Cardiac fibroblast (primary cell): ENCODE measurements around the gene SMARCD3.
A peak's percentile ranks its signal among the peaks of the same experiment; 100 is the strongest.

Source experiments
- DNase-seq, 2 donors: peaks; one replicate each; pipeline versions ENCODE4 v3.0.0 to v3.0.0-alpha.2; 2010; ENCODE audit warnings: low read depth in 2 of 2
- H3K4me3 ChIP-seq, 2 donors: replicated peaks in 1 of 2; 1 replicate in 1 of 2; 2 replicates in 1 of 2; pipeline ENCODE4 v1.5.1; 2011; ENCODE audit warnings: low read depth in 2 of 2, low read length in 2 of 2, mild to moderate bottlenecking in 2 of 2, moderate library complexity in 1 of 2
- CTCF ChIP-seq: IDR thresholded peaks from one replicate; pipeline ENCODE4 v1.5.1; 2011; ENCODE audit warnings: low read depth, mild to moderate bottlenecking, low read length, inconsistent platforms

SMARCD3 gene

DNA sequence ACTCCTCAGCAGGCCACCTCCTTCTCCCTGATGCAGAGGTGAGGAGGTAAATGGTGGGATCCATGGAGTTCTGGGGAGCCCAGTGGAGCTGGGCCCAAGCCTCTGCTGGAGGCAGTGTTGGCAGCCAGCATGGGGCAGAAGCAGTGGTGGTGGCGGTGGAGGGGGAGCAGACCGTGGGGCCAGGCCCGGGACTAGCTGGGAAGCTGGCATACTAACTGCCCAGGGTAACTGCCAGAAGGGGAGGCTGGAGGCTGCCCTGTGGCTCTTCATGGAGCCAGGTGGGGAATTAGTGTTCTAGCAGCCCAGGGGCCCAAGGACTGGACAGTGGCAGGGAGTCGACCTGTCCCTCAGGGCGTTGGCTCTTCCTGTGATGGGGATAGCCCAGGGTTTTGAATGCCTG lies 16.1 kb upstream of the SMARCD3 start:
- TF ChIP-seq CTCF = no peak

DNA sequence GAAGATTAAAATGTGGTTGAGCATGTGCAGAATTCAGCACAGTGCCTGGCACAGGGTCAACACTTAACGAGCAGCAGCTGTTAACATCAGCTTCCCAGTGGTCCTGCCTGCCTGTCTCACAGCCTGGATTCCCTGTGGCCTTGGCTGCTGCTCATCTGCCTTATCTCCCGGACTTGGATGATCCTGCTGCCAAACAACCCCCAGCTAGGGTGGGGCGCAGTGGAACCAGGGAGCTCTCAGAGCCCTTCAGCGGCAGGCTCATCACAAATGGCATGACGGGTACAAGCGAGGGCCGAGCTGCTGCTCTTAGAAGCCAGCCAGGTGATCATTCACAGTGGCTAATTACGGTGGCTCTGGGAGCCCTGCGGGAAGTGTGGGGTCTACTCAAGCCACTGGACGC lies 13.0 kb upstream of the SMARCD3 start:
- no peak for TF ChIP-seq CTCF
- DNase-seq = peak in 1 of 2 donors; percentile 40
- no peak overlapping the region for H3K4me3 ChIP-seq

More for the DNA sequence above, 16.1 kb upstream of the SMARCD3 start:
- H3K4me3 ChIP-seq = no peak overlapping the region
- DNase-seq = no peak

DNA sequence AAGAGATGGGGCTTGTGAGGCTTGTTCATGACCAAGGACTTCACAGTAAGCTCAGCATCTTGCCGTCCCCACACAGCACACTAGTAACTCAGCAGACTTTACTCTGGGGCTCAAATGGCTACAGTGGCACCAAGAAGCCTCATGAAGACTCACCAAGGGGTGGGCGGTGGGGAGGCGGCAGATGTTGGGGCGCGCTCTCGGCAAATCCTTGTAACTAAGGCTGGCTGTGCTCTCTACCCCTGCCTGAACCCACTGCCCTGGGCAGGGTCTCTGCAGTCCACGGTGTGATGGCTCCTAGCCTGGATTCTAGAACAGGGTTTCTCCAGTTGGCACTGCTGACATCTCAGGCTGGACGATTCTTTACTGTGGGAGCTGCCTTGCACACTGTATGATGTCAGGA lies 12.4 kb upstream of the SMARCD3 start:
- DNase-seq = no peak

GRCh38 chr7:151260471-151260870 lies 12.0 kb upstream of the SMARCD3 start:
- no peak overlapping the region for H3K4me3 ChIP-seq
- TF ChIP-seq CTCF = no peak
- no peak for DNase-seq

More for the DNA sequence above, 12.4 kb upstream of the SMARCD3 start:
- TF ChIP-seq CTCF = no peak
- no peak overlapping the region for H3K4me3 ChIP-seq

GRCh38 chr7:151257990-151258389 lies 9.5 kb upstream of the SMARCD3 start:
- no peak overlapping the region for H3K4me3 ChIP-seq
- no peak for TF ChIP-seq CTCF
- DNase-seq = no peak

DNA sequence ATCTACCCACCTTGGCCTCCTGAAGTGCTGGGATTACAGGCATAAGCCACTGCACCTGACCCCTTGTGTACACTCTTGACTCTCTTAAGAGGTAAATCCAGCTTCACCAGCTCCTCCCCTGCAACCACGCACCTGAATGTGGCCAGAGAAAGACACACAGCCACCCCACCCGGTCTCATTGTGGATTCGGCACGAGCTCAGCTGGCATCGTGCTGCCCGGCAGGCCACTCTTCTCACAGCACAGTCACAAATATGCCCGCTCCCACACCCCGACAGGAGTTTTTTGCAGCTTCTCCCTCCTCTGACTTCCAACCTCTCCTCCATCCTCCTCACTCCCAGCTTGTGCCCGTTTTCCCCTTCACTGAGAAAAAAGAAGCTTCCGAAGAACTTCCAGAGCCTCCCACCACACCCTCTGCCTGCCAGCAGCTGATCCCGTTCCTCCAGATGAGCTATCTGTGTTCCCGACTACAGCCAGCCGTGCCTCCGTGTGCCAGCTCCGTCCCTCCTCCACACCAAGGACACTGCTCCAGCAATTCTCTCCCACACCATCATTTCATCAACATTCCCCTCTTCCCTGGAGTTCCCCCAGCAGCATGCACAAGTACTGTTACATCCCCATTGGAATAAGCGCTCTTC lies 8.0 kb upstream of the SMARCD3 start:
- TF ChIP-seq CTCF = no peak

DNA sequence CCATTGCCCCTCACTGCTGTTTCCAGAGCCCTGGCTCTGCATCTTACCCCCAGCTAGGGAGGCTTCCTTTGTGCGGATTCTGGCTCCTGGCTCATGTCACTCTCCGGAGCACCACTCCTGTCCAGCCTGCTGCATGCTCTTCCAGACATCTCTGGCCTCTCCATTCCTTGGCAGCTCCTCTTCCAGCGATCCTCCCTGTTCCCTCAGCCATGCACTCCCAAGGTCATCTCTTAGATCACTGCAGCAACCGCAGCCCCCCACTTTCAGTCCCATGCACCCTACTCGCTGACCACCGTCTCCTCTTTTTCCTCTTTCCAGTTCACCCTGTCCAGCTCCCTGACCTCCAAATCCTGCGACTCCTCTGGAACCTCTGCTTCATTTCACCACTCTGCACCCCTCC lies 6.9 kb upstream of the SMARCD3 start:
- no peak for TF ChIP-seq CTCF
- no peak overlapping the region for H3K4me3 ChIP-seq
- DNase-seq = no peak

More for the DNA sequence above, 8.0 kb upstream of the SMARCD3 start:
- DNase-seq = peak in 1 of 2 donors; percentile 22
- H3K4me3 ChIP-seq = no peak overlapping the region
